ENCODE measurements around the gene TPP2.

DNA sequence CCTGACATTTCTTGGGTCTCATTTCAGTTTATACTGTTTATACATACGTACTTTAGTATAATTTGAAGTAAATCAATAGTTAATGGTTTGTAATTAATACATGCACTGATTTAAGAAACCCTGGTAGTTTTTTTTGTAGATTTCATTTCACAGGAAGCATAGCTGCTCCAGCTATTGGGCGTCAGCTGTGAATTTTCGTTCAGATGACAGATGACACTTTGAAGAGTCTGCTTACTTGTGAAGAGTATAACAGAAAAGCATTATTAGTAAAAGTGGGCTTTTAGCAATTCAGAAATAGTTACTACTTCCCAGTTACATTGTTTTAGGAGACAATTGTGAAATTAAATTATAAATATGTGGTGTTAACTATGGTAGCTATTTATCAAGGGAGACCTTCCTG, 53.7 kb downstream of the TPP2 start:
- TF ChIP-seq, protein P1, sequence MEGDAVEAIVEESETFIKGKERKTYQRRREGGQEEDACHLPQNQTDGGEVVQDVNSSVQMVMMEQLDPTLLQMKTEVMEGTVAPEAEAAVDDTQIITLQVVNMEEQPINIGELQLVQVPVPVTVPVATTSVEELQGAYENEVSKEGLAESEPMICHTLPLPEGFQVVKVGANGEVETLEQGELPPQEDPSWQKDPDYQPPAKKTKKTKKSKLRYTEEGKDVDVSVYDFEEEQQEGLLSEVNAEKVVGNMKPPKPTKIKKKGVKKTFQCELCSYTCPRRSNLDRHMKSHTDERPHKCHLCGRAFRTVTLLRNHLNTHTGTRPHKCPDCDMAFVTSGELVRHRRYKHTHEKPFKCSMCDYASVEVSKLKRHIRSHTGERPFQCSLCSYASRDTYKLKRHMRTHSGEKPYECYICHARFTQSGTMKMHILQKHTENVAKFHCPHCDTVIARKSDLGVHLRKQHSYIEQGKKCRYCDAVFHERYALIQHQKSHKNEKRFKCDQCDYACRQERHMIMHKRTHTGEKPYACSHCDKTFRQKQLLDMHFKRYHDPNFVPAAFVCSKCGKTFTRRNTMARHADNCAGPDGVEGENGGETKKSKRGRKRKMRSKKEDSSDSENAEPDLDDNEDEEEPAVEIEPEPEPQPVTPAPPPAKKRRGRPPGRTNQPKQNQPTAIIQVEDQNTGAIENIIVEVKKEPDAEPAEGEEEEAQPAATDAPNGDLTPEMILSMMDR (IDR thresholded peaks at IDR 0.05; ENCODE audit: low read depth, low read length): no peak
- TF ChIP-seq EZH2phosphoT487 (IDR thresholded peaks at IDR 0.05; ENCODE audit: low read depth): no peak
